ENCODE measurements around the gene LRRC53. TPM values are rescaled to one million over a fixed set of nuclear protein-coding genes. Genes with fewer than 3 reads are reported as not detected.

The LRRC53 gene
- total and polyA plus RNA-seq, 2 experiments from 2014 or later, result not detected

DNA sequence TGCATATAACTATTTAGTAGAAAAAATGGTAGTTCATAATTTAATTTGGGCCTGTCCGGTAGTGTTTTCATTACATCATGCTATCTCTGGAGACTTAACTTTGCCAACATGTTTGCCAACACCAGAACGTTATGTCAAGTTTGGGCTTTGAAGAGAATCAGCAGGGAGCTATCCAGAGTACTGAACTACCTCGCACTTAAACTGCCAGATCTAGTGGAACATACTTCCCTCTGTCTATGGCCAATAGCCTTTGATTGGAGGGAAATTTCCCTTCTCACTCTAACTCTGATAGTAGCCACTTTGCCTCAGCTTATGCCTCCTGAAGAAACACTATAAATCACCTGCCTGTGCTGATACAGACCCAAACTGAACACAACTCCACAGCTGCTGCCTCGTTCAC is 10.0 kb downstream of the LRRC53 start:
- no peaks in the 10 kb centered on the region for H3K9me2 ChIP-seq (ENCODE audit: insufficient read depth)
- Mint-ChIP-seq H3K36me3 (ENCODE audit: low read depth) (no peaks in the 10 kb centered on the region), H3K27me3 (ENCODE audit: insufficient read depth, low read depth, poor library complexity) (peaks cover 13% of the 10 kb centered on the region), H3K4me1 (peaks cover 22% of the 10 kb centered on the region), H3K27ac (no peak overlapping the region), H3K9me3 (no peaks in the 10 kb centered on the region), H3K4me3 (no peak overlapping the region)
- H3K79me2 ChIP-seq (replicated peaks; ENCODE audit: insufficient read depth), result no peaks in the 10 kb centered on the region
- TF ChIP-seq, protein P1, sequence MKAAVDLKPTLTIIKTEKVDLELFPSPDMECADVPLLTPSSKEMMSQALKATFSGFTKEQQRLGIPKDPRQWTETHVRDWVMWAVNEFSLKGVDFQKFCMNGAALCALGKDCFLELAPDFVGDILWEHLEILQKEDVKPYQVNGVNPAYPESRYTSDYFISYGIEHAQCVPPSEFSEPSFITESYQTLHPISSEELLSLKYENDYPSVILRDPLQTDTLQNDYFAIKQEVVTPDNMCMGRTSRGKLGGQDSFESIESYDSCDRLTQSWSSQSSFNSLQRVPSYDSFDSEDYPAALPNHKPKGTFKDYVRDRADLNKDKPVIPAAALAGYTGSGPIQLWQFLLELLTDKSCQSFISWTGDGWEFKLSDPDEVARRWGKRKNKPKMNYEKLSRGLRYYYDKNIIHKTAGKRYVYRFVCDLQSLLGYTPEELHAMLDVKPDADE (IDR thresholded peaks at IDR 0.05), result no peak
- TF ChIP-seq, protein P2, sequence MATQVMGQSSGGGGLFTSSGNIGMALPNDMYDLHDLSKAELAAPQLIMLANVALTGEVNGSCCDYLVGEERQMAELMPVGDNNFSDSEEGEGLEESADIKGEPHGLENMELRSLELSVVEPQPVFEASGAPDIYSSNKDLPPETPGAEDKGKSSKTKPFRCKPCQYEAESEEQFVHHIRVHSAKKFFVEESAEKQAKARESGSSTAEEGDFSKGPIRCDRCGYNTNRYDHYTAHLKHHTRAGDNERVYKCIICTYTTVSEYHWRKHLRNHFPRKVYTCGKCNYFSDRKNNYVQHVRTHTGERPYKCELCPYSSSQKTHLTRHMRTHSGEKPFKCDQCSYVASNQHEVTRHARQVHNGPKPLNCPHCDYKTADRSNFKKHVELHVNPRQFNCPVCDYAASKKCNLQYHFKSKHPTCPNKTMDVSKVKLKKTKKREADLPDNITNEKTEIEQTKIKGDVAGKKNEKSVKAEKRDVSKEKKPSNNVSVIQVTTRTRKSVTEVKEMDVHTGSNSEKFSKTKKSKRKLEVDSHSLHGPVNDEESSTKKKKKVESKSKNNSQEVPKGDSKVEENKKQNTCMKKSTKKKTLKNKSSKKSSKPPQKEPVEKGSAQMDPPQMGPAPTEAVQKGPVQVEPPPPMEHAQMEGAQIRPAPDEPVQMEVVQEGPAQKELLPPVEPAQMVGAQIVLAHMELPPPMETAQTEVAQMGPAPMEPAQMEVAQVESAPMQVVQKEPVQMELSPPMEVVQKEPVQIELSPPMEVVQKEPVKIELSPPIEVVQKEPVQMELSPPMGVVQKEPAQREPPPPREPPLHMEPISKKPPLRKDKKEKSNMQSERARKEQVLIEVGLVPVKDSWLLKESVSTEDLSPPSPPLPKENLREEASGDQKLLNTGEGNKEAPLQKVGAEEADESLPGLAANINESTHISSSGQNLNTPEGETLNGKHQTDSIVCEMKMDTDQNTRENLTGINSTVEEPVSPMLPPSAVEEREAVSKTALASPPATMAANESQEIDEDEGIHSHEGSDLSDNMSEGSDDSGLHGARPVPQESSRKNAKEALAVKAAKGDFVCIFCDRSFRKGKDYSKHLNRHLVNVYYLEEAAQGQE (IDR thresholded peaks at IDR 0.05; ENCODE audit: unreplicated experiment), result peak; percentile 92
- H3K4me1 ChIP-seq (ENCODE audit: insufficient read depth), result peaks cover 24% of the 10 kb centered on the region
- H3K4me3 ChIP-seq, result no peak overlapping the region
- ATAC-seq, result peak; percentile 50
- no peaks in the 10 kb centered on the region for H4K20me1 ChIP-seq (replicated peaks; ENCODE audit: insufficient read depth)
- no peaks in the 10 kb centered on the region for H3K27me3 ChIP-seq (ENCODE audit: insufficient read depth)
- no peak overlapping the region for H3K4me2 ChIP-seq
- no peak overlapping the region for H2AFZ ChIP-seq
- DNase-seq (ENCODE audit: low spot score), result peak; percentile 85
- H3F3A ChIP-seq (replicated peaks; ENCODE audit: low read depth), result no peaks in the 10 kb centered on the region
- H3K27ac ChIP-seq (ENCODE audit: low read depth), result no peak overlapping the region
- no peaks in the 10 kb centered on the region for H3K36me3 ChIP-seq (ENCODE audit: insufficient read depth)

DNA sequence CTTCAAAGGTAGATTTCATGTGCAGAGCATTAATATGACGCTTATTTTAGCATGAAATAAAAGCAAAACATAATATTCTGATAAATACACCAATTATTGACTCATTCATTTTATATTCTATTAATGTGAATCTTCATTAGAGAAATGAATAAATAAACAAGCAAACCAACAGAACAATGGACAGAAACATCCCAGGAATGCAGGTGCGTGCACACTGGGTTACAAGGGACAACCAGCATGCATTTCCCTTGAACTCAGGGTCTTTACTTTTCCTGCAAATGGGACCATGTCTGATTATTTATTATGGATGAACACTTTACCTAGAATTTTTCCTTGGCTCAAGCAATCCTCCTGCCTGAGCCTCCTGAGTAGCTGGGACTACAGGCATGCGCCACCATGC is 13.5 kb downstream of the LRRC53 start:
- Histone ChIP-seq H3K4me2 (no peak overlapping the region), H3K79me2 (replicated peaks; ENCODE audit: insufficient read depth) (no peaks in the 10 kb centered on the region), H2AFZ (no peak overlapping the region), H3K36me3 (ENCODE audit: insufficient read depth) (no peaks in the 10 kb centered on the region), H3K27me3 (ENCODE audit: insufficient read depth) (no peaks in the 10 kb centered on the region), H3K9me2 (ENCODE audit: insufficient read depth) (no peaks in the 10 kb centered on the region), H3F3A (replicated peaks; ENCODE audit: low read depth) (no peaks in the 10 kb centered on the region), H3K4me3 (no peak overlapping the region), H4K20me1 (replicated peaks; ENCODE audit: insufficient read depth) (no peaks in the 10 kb centered on the region), H3K4me1 (ENCODE audit: insufficient read depth) (peaks cover 8% of the 10 kb centered on the region; the same call in 1 of the 2 replicates), H3K27ac (ENCODE audit: low read depth) (no peak overlapping the region)
- TF ChIP-seq EZH2 (IDR thresholded peaks at IDR 0.05; ENCODE audit: low read depth, unreplicated experiment) (no peak), CREB1 (CRISPR knock-in tag; IDR thresholded peaks at IDR 0.05; ENCODE audit: low read depth) (no peak), JUNB (IDR thresholded peaks at IDR 0.05; ENCODE audit: unreplicated experiment) (no peak), NANOG (IDR thresholded peaks at IDR 0.05; ENCODE audit: borderline replicate concordance) (no peak)
- TF ChIP-seq, protein P1 (IDR thresholded peaks at IDR 0.05), result no peak
- TF ChIP-seq, protein P2 (IDR thresholded peaks at IDR 0.05; ENCODE audit: unreplicated experiment), result no peak
- TF ChIP-seq, protein P3, sequence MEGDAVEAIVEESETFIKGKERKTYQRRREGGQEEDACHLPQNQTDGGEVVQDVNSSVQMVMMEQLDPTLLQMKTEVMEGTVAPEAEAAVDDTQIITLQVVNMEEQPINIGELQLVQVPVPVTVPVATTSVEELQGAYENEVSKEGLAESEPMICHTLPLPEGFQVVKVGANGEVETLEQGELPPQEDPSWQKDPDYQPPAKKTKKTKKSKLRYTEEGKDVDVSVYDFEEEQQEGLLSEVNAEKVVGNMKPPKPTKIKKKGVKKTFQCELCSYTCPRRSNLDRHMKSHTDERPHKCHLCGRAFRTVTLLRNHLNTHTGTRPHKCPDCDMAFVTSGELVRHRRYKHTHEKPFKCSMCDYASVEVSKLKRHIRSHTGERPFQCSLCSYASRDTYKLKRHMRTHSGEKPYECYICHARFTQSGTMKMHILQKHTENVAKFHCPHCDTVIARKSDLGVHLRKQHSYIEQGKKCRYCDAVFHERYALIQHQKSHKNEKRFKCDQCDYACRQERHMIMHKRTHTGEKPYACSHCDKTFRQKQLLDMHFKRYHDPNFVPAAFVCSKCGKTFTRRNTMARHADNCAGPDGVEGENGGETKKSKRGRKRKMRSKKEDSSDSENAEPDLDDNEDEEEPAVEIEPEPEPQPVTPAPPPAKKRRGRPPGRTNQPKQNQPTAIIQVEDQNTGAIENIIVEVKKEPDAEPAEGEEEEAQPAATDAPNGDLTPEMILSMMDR (conservative IDR thresholded peaks at IDR 0.05; ENCODE audit: low read depth in 2 of 2), result no peak
- Mint-ChIP-seq H3K36me3 (ENCODE audit: low read depth) (no peaks in the 10 kb centered on the region), H3K27me3 (ENCODE audit: insufficient read depth, low read depth, poor library complexity) (peaks cover 6% of the 10 kb centered on the region), H3K27ac (no peak overlapping the region), H3K4me3 (no peak overlapping the region), H3K4me1 (peaks cover 3% of the 10 kb centered on the region; the same call in 2 of the 3 replicates), H3K9me3 (no peaks in the 10 kb centered on the region)
- DNase-seq (ENCODE audit: low spot score), result peak; percentile 40
- no peak for ATAC-seq
